ENCODE data around the gene RHOT2. TPM values are rescaled to one million over a fixed set of nuclear protein-coding genes. Genes with fewer than 3 reads are reported as not detected.
"Not testable (repeated sequence)": the region's sequence is repeated elsewhere in the genome, so short reads cannot be mapped to it uniquely, and the experiment has no call there.

The RHOT2 gene
- total RNA-seq, 2 donors from 2014 or later = 73.8 to 106 TPM

DNA sequence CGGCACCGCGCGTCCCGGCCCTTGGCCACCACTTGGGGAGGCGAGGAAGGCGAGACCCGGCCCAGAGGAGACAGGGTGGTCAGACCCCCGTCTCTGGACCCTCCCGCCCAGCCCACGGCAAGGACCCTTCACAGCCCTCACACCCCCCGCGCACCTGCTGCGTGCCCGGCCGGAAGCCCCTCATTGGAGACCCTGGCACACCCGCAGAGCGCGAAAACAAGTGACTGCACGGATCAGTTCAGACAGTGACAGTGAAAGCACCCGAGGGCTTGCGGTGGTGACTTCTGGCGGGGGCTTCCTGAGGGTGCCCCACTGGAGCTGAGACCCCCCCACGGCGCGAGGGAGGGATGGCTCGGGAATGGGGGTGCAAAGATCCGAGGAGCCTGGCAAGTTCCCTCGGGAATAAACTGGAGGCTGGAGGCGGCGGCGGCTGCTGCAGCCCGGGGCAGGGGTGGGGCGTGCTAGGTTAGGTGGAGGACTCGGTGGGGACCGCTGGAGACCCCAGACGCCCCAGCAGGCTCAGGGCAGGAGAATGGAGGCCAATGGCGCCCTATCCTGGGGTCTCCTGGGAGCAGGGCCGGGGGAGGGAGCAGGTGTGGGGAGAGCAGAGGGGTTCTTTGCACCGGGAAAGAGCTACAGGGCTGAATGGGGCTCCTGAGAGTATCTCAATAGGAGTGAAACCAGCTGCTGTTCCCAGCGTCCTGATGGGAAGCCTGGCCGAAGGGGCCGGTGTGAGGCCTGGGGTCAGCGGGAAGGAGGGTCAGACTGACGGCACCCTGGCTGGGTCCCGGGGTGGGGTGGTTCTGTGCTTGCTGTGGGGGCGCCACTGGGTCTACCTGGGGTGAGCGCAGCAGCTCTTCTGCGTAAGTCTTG is 38.5 kb downstream of the RHOT2 start:
- intact Hi-C loops (cut with DNase I) = no loop called here
- no peak for ATAC-seq
- DNase-seq = no peak

DNA sequence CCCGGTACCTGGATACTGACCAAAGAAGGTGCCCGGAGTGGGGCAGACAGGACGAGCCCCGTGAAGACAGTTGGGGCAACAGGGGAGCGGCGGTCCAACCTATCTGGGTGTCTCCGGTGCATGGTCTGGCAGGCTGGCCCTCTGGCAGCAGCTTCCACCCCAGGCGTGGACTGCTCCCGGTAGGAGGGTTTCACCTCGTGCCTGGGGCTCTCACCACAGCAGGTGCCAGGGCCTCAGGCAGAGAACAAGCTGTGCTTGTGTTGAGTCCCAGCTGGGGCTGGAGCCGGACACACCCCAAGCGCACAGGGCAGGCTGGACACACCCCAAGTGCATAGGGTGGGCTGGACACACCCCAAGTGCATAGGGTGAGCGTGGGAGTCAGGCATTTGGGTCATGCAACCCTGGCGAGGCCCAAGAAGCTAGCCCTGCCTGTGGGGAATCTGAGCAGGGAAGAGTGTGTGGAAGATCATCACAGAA is 39.2 kb downstream of the RHOT2 start:
- ATAC-seq (no peak), DNase-seq (no peak)
- intact Hi-C loops (cut with DNase I) = no loop called here

DNA sequence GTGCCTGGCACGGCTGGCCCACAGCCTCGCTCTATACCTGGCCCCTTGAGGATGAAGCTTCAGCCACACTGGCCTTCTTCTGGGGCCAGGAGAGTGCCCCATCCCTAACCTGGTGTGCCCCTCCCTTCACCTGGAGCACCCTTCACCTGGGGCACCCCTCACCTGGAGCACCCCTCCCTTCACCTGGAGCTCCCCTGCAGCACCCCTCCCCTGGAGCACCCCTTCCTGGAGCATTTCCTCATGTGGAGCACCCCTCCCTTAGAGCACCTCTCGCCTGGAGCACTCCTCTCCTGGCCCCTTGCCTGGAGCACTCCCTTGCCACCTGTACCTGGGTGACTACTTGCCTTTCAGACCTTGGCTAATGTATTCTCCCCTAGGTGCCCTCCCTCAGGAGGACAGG is 40.1 kb downstream of the RHOT2 start:
- DNase-seq (no peak), ATAC-seq (no peak)
- intact Hi-C loops (cut with DNase I) = no loop called here

DNA sequence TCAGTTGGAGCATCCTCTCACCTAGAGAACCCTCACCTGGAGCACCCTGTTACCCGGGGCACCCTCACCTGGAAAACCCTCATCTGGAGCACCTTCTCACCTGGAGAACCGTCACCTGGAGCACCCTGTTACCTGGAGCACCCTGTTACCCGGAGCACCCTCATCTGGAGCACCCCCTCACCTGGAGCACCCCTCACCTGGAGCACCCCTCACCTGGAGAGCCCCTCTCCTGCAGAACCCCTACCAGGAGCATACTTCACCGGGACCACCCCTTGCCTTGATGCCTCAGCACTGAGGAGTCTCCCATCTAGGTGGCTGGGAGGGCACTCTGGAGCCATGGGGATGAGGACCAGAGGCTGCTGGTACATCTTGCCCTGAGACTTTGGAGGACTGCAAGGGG is 41.0 kb downstream of the RHOT2 start:
- no peak for ATAC-seq
- intact Hi-C loops (cut with DNase I) = no loop called here
- no peak for DNase-seq

DNA sequence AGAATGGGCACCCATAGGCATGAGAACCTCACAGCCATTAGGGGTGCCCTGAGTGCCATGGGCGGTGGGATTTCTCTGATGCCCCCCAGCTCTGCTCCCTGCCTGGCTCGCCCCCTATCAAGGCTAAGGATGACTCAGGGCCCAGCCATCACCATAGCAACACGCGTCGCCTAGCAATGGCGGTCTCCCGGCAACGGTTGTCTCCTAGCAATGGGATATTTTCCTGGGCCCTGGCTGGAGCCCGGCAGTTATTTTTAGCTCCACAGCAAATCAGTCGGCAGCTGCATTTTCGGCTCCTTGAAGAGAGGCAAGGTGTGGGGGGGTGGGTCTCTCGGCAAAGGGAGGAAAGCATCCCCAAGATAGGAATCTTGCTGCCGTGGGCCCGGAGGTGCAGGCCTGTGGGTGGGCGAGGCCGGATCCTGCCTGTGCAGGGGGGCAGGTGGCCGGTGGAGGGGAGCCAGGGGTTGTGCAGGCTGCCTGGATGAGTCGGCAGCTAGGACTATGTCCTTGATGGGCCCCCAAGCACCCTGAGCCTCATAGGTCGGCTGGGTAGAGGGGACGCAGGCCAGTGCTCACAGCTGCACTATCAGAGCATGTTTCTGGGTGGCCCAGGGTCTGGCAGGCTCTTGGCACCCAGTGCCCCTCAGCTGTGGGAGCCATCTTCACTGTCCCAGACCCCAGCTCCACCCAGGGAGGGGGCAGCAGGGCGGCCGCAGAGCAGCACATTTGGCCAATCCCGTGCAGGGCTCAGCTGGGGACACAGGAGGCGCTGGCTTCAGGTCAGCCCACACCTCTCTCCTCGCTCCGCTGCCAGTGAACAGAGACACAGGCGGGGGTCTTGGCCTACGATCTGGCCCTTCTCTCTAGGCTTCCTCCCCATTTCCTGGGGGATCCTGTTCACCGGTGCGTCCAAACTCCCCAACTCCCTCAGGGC is 41.9 kb downstream of the RHOT2 start:
- no peak for DNase-seq
- ATAC-seq = no peak
- intact Hi-C loops (cut with DNase I) = loop anchor here in 1 of 2 donors (5.0 to 10.0 kb wide), 2 partner anchors 77 to 345 kb away; partner anchors contain the start of genes CHTF18 and RPUSD1

DNA sequence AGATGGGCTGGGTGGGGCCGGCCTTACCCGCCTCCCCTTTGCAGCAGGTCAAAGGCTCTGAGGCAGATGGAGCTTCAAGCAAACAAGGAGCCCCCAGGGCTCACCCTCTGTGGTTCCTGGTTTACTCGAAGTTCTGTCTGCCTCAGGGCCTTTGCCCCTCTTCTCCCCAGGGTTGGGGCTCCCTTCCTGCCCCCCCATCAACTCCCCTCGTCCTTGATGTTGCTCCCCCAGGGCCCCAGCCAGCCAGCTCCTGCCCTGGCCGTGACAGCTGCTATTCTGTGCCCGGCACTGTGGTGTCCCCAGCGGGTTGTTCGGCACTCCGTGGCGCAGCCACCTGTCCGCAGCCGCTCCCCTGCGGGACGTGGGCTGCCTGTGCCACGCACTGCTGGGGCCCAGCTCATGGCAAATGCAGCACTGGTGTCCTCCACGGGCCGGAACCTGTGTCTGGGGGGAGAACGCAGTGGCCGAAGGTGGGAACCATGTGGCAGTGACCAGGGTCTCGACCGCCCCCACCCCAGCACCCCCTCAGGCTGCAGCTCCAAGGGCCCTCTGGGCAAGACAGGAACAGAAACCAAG is 42.7 kb downstream of the RHOT2 start:
- intact Hi-C loops (cut with DNase I) = loop anchor here (1.0 to 10.0 kb wide), 3 partner anchors 75 to 344 kb away; partner anchors contain the start of genes CHTF18 (in 1 of the 2) and RPUSD1 (in 1 of the 2)
- DNase-seq (no peak), ATAC-seq (no peak)

DNA sequence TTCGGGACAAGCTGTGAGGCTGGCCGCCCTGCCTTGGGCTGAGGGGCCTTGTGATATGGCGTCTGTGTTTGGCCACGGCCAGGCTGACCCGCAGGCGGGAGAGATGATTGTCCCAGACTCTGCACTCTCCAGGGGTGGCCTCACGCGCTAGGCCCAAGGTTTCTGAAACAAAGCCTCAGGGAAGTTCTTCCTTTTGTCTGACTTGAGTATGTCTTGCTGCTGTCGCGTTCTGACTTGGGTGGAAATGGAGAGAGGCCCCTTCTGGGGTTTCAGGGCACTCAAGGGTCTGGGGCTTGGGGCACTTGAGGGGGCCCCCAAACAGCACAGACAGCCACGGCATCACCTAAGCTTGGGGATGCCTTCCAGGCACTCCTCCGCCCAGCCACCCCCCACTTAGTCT is 43.2 kb downstream of the RHOT2 start:
- ATAC-seq = no peak
- intact Hi-C loops (cut with DNase I) = loop anchor here (1.0 to 10.0 kb wide), 3 partner anchors 74 to 344 kb away; partner anchors contain the start of genes CHTF18 (in 1 of the 2) and RPUSD1 (in 1 of the 2)

DNA sequence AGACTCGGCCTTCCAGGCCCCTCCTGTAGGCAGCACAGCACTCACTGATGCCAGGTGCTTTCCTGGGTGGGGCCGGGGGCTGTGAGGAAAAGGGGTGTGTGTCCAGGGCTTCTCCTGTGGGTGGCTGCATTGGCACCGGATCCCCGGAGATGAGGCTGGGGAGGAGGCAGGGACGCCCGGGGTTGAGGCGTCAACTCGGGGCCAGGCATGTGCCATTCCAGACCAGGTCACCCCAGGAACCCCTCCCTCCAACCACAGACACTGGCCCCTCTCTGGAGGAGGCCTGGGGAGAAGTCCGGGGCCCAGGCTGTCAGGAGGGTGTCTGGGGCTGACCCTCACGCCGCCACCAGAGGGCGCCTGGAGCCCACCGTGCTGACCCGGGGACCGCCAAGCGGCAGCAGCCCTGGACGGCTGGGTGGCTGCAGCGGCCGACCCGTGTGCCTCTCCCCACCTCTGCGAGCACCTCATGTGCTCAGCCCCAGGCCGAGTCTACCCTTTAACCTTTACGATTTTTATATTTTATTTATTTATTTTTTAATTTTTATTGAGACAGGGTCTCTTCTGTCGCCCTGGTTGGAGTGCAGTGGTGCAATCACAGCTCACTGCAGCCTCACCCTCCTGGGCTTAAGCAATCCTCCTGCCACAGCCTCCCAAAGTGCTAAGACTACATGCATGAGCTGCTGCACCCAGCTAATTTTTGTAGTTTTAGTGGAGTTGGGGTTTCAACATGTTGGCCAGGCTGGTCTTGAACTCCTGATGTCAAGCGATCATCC is 43.8 kb downstream of the RHOT2 start:
- peak; percentile 53 to 64 for ATAC-seq
- intact Hi-C loops (cut with DNase I) = loop anchor here (1.0 to 10.0 kb wide), 3 partner anchors 74 to 343 kb away; partner anchors contain the start of genes CHTF18 (in 1 of the 2) and RPUSD1 (in 1 of the 2)
- peak; percentile 82 for DNase-seq

More for the DNA sequence above, 43.2 kb downstream of the RHOT2 start:
- DNase-seq = no peak

DNA sequence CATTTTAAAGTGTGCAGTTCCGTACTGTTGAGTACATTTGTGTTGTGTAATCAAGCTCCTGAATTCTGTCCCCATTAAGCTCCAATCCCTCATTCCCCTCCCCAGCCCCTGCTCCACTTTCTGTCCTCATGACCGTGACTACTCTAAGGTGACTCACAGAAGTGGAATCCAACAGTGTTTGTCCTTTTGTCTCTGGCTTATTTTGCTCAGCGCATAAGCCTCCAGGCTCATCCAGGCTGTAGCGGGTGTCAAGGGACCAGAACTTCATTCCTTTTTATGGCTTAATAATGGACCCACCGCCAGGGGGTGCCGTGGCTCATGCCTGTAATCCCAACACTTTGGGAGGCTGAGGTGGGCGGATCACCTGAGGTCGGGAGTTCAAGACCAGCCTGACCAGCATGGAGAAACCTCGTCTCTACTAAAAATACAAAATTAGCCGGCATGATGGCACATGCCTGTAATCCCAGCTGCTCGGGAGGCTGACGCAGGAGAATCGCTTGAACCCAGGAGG is 44.9 kb downstream of the RHOT2 start:
- not testable (repeated sequence) for ATAC-seq, DNase-seq
- intact Hi-C loops (cut with DNase I) = loop anchor here in 1 of 2 donors (5.0 to 10.0 kb wide), 2 partner anchors 75 to 342 kb away; partner anchors contain the start of genes CHTF18 and RPUSD1

DNA sequence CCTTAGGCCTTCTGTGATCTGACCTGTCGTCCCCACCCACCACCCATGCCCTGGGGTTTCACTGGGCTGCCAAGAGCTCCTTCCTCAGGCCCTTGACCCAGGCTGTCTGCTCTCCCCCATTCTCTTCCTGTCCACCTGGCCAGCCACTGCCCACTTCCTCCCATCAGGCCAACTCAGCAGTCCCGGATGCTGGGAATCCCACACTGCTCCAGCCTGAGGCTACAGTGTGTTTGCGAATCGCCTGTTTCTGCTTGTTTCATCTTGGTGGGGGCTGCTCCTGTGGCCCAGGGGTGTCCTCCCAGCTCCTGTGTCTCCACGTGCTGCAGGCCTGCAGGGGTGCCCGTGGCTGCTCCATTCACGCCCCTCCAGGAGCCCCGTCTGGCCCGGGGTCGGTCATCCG is 46.1 kb downstream of the RHOT2 start:
- ATAC-seq (no peak), DNase-seq (no peak)
- intact Hi-C loops (cut with DNase I) = loop anchor here in 1 of 2 donors (5.0 to 10.0 kb wide), 2 partner anchors 73 to 341 kb away; partner anchors contain the start of genes CHTF18 and RPUSD1

DNA sequence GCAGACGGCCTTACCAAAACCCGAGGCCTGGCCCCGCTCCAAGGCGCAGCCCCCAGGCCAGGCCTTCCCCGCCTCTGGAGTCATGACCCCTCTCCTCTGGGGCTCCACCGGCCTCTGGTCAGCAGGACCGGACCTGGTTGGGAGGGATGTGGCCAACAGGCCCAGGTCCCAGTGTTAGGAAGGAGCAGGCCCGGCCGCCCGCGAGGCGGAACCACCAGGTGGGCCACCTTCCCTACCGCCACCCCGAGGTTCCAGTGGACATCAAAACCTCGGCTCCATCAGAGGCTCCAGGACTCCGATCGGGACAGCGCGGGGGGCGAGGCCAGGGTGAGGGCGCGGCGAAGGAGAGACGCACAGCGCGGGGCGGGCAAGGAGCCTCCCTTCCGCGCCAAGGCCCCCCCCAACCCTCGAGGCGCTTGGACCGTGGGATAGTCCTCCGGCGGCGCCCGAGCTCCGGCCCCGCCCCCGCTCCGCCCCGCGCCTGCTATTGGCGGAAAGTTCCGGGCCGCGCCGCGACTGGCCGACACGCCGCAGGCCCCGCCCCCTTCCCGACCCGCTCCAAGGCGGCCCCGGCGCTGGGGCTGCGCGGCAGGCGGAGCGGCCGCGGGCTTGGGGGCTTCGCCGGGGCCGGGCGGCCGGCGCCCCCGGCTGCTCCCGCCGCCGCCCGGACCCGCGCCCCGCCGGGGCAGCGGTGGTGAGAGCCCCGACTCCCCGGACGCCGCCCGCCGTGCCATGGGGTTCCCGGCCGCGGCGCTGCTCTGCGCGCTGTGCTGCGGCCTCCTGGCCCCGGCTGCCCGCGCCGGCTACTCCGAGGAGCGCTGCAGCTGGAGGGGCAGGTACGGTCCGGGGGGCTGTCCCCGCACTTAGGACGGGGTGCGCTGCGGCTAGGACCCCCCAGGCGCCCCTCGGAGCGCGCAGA is 46.9 kb downstream of the RHOT2 start, which contains the start of gene METRN:
Gene METRN (plus strand): TSS at position 561 of the 919 bp plus-strand sequence. CDS start 172 bp downstream, at position 733.
- intact Hi-C loops (cut with DNase I) = loop anchor here in 1 of 2 donors (5.0 to 10.0 kb wide), 2 partner anchors 72 to 340 kb away; partner anchors contain the start of genes CHTF18 and RPUSD1
- DNase-seq (peak; percentile 95), ATAC-seq (peak; percentile 85 to 95)

DNA sequence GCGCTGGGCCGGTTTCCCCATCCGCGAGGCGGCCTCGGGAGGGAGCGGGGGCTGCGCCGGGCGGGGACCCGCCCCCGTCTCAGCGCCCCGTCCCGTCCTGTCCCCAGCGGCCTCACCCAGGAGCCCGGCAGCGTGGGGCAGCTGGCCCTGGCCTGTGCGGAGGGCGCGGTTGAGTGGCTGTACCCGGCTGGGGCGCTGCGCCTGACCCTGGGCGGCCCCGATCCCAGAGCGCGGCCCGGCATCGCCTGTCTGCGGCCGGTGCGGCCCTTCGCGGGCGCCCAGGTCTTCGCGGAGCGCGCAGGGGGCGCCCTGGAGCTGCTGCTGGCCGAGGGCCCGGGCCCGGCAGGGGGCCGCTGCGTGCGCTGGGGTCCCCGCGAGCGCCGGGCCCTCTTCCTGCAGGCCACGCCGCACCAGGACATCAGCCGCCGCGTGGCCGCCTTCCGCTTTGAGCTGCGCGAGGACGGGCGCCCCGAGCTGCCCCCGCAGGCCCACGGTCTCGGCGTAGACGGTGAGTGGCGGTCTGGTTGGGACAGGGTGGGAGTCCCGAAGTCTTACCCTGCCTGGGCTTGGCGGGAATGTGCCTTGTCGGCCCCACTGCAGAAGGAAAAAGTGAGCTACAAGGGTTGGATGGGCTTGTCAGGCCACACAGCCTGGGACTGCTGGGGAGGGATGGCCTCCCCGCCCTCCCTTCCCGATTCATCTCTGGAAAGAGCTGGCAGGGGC is 47.7 kb downstream of the RHOT2 start:
- ATAC-seq = peak; percentile 1 to 7
- no peak for DNase-seq
- intact Hi-C loops (cut with DNase I) = loop anchor here in 1 of 2 donors (10.0 kb wide), 1 partner anchor 339 kb away; no protein-coding TSS in a partner anchor

DNA sequence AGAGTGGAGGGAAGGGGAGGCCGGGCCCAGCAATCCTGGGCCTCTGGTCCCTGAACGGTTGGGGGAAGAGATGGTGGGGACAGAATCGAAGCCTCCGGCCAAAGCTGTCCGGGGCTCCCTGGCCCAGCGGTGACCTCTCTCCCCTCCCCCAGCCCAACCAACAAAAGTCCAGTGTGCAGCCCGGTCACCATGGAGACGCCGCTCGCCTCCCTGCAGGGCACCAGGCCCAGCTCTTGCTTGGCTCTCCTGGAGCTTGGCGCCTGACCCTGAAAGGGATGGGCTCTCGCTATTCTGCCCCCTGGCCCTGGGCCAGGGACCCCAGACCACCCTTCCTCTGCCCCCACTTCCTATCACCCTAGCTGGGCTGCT is 48.3 kb downstream of the RHOT2 start:
- DNase-seq (no peak), ATAC-seq (no peak)
- intact Hi-C loops (cut with DNase I) = loop anchor here in 1 of 2 donors (10.0 kb wide), 1 partner anchor 339 kb away; no protein-coding TSS in a partner anchor

DNA sequence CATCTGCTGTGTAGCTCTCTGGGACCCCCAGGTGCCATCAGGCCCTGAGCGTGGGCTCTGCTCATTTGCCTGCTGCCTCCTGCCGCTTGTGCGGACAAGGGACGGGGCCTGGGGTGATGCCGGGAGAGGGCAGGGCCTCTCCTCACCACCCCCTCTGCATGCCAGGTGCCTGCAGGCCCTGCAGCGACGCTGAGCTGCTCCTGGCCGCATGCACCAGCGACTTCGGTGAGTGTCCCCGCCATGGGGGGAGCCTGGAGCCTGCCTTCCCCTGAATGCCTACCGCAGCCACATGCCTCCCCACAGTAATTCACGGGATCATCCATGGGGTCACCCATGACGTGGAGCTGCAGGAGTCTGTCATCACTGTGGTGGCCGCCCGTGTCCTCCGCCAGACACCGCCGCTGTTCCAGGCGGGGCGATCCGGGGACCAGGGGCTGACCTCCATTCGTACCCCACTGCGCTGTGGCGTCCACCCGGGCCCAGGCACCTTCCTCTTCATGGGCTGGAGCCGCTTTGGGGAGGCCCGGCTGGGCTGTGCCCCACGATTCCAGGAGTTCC is 48.9 kb downstream of the RHOT2 start:
- intact Hi-C loops (cut with DNase I) = loop anchor here in 1 of 2 donors (10.0 kb wide), 1 partner anchor 338 kb away; no protein-coding TSS in a partner anchor
- ATAC-seq (no peak), DNase-seq (no peak)

Measured in left cardiac atrium (tissue), 4 donors.